MM.1S (cell line): ENCODE results near the gene PIK3R1.

Experiments used
- CTCF ChIP-seq: fragments of 300-600 bp; sonication (generic); IDR thresholded peaks from 2 replicates; pipeline ENCODE4 v1.5.1; 2016; ENCODE audit warnings: antibody characterized with exemption, low read length, mixed read lengths
- EZH2 ChIP-seq: fragments of 300-600 bp; sonication (generic); optimal IDR thresholded peaks from 2 replicates; pipeline ENCODE3; 2017; ENCODE audit warnings: low read depth, mild to moderate bottlenecking, antibody characterized with exemption, low read length, mixed read lengths
- EZH2phosphoT487 ChIP-seq: fragments of 300-600 bp; sonication (generic); IDR thresholded peaks from 2 replicates; pipeline ENCODE4 v1.6.1; 2018; ENCODE audit warnings: antibody characterized with exemption, low read length

DNA sequence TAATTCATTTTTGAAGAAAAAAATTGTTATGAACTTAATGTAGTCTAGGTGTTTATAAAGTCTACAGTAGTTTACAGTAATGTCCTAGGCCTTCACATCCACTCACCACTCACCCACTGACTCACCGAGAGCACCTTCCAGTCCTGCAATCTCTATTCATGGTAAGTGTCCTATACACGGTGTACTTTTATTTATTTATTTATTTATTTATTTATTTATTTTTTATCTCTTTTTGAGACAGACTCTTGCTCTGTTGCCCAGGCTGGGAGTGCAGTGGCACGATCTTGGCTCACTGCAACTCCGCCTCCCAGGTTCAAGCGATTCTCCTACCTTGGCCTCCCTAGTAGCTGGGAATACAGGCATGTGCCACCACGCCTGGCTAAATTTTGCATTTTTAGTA lies 39.3 kb upstream of the PIK3R1 start:
- no peak for TF ChIP-seq EZH2
- TF ChIP-seq CTCF, result no peak
- TF ChIP-seq EZH2phosphoT487, result no peak
